ENCODE data around the gene SHISA5.
"Not testable (repeated sequence)": the region's sequence is repeated elsewhere in the genome, so short reads cannot be mapped to it uniquely, and the experiment has no call there.

The SHISA5 gene

DNA sequence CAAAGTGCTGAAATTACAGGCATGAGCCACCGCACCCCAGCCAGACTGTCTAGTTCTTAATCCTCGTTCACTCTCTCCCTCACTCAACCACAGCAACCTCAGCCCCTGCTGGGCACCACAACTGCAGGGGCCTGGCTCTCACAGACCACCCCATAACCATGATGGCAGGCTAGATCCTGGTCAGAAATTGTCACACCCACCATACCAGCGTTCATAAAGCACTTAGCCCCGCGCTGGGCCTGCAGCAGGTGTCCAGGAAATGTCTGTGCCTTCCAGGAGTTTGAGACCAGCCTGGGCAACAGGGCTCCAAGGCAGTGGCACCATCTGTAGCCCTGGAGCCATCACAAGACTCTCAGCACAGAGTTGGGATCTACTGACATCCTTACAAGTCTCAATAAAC lies 1.9 kb downstream of the SHISA5 start:
- TF ChIP-seq NFRKB (IDR thresholded peaks at IDR 0.05) = no peak
- no peak for TF ChIP-seq TARDBP (IDR thresholded peaks at IDR 0.05)
- no peak for TF ChIP-seq ZNF384 (IDR thresholded peaks at IDR 0.05)
- no peak for TF ChIP-seq FOXA1 (IDR thresholded peaks at IDR 0.05)
- TF ChIP-seq LEF1 (IDR thresholded peaks at IDR 0.05; ENCODE audit: borderline replicate concordance) = no peak
- DNase-seq (ENCODE audit: extremely low spot score) = no peak
- ChIA-PET POLR2A (interaction anchor here (0.7 to 1.2 kb wide), 2 partner anchors 29 to 56 kb away, joined by 3 to 4 read pairs; partner anchors contain the start of gene ATRIP), CTCF (interaction anchor here (1.2 kb wide), 1 partner anchor 29 kb away, joined by 4 read pairs; no protein-coding TSS in a partner anchor)

DNA sequence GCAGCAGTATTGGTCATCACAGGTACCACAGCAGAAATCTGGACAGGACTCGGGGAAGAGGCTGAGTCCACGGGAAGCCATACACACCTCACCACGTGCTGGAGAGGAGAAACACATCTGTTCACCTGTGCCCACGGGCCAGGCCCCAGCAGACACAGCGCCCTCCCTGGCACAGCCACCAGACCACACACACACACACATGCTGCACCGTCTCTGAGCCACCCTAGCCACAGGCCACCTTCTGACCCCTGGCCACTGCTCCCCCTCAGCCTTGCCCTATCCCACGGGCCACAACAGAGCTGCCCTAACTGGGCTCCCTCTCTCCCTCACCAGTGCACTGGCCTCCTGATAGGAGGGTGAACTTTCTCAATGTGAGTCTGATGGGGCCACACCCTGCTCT lies 2.8 kb downstream of the SHISA5 start:
- ChIA-PET POLR2A (no interaction called here), CTCF (interaction anchor here (1.2 kb wide), 1 partner anchor 28 kb away, joined by 4 read pairs; no protein-coding TSS in a partner anchor)

DNA sequence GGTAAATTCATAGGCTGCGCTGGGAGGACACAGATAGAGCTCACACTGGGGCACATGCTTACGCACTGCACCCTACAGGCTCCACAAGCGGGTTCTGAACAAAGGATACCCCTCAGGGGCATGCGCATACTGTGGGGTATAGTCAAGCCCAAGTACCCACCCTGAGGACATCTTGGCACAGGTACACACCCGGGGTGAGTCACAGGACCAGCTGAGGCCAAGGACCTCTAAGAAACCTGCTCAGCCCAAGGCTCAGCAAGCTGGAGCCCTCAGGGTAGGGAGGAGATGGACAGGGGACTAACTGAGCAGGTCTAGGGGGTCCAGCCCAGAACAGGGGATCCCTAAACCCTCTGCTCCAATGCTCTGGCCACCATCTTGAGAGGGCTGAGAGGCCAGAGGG lies 3.3 kb downstream of the SHISA5 start:
- POLR2A ChIA-PET = interaction anchor here (1.0 to 1.6 kb wide), 2 partner anchors 27 to 54 kb away, joined by 3 to 4 read pairs; partner anchors contain the start of gene ATRIP
- TF ChIP-seq BHLHE40 (IDR thresholded peaks at IDR 0.05; ENCODE audit: borderline replicate concordance) = no peak
- TF ChIP-seq, protein P1, sequence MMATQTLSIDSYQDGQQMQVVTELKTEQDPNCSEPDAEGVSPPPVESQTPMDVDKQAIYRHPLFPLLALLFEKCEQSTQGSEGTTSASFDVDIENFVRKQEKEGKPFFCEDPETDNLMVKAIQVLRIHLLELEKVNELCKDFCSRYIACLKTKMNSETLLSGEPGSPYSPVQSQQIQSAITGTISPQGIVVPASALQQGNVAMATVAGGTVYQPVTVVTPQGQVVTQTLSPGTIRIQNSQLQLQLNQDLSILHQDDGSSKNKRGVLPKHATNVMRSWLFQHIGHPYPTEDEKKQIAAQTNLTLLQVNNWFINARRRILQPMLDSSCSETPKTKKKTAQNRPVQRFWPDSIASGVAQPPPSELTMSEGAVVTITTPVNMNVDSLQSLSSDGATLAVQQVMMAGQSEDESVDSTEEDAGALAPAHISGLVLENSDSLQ (IDR thresholded peaks at IDR 0.05) = no peak
- TF ChIP-seq ARNT (IDR thresholded peaks at IDR 0.05) = no peak
- TF ChIP-seq LEF1 (IDR thresholded peaks at IDR 0.05; ENCODE audit: borderline replicate concordance) = no peak

More for the DNA sequence above, 2.8 kb downstream of the SHISA5 start:
- no peak for TF ChIP-seq LEF1 (IDR thresholded peaks at IDR 0.05; ENCODE audit: borderline replicate concordance)
- TF ChIP-seq, protein P1 (IDR thresholded peaks at IDR 0.05) = no peak
- no peak for TF ChIP-seq FOXM1 (IDR thresholded peaks at IDR 0.05; ENCODE audit: borderline replicate concordance)
- TF ChIP-seq SUZ12 (IDR thresholded peaks at IDR 0.05) = no peak
- TF ChIP-seq SP1 (IDR thresholded peaks at IDR 0.05) = no peak
- TF ChIP-seq ZNF384 (IDR thresholded peaks at IDR 0.05) = no peak
- TF ChIP-seq HDGF (IDR thresholded peaks at IDR 0.05; ENCODE audit: borderline replicate concordance) = no peak
- TF ChIP-seq FOXK2 (IDR thresholded peaks at IDR 0.05) = no peak
- TF ChIP-seq TARDBP (IDR thresholded peaks at IDR 0.05) = no peak
- TF ChIP-seq FOXA1 (IDR thresholded peaks at IDR 0.05) = no peak
- DNase-seq (ENCODE audit: extremely low spot score) = no peak

GRCh38 chr3:48493203-48493501 lies 10.8 kb downstream of the SHISA5 start:
- ChIA-PET POLR2A (no interaction called here), CTCF (no interaction called here)
- no peak for DNase-seq (ENCODE audit: extremely low spot score)
- TF ChIP-seq, protein P1 (IDR thresholded peaks at IDR 0.05) = no peak
- no peak for TF ChIP-seq TARDBP (IDR thresholded peaks at IDR 0.05)
- no peak for TF ChIP-seq L3MBTL2 (conservative IDR thresholded peaks at IDR 0.05)
- TF ChIP-seq ELF4 (IDR thresholded peaks at IDR 0.05) = no peak
- no peak for TF ChIP-seq SP1 (IDR thresholded peaks at IDR 0.05)
- no peak for TF ChIP-seq BHLHE40 (IDR thresholded peaks at IDR 0.05; ENCODE audit: borderline replicate concordance)
- no peak for TF ChIP-seq SUZ12 (IDR thresholded peaks at IDR 0.05)
- TF ChIP-seq FOXM1 (IDR thresholded peaks at IDR 0.05; ENCODE audit: borderline replicate concordance) = no peak
- TF ChIP-seq ARNT (IDR thresholded peaks at IDR 0.05) = no peak
- TF ChIP-seq FOXK2 (IDR thresholded peaks at IDR 0.05) = no peak
- no peak for TF ChIP-seq LEF1 (IDR thresholded peaks at IDR 0.05; ENCODE audit: borderline replicate concordance)
- TF ChIP-seq FOXA1 (IDR thresholded peaks at IDR 0.05) = no peak
- no peak for TF ChIP-seq CTBP1 (IDR thresholded peaks at IDR 0.05; ENCODE audit: borderline replicate concordance)
- no peak for TF ChIP-seq HDGF (IDR thresholded peaks at IDR 0.05; ENCODE audit: borderline replicate concordance)
- TF ChIP-seq NFRKB (IDR thresholded peaks at IDR 0.05) = no peak
- no peak for TF ChIP-seq ZNF384 (IDR thresholded peaks at IDR 0.05)

More for the DNA sequence above, 3.3 kb downstream of the SHISA5 start:
- CTCF ChIA-PET = no interaction called here
- no peak for DNase-seq (ENCODE audit: extremely low spot score)

GRCh38 chr3:48492461-48493202 lies 11.3 kb downstream of the SHISA5 start:
- ChIA-PET CTCF (interaction anchor here (0.6 kb wide), 1 partner anchor 92 kb away, joined by 4 read pairs; no protein-coding TSS in a partner anchor), POLR2A (no interaction called here)
- TF ChIP-seq L3MBTL2 (conservative IDR thresholded peaks at IDR 0.05) (0 out of 2 replicates have a peak, but pooled peaks have one; percentile 31), HDGF (IDR thresholded peaks at IDR 0.05; ENCODE audit: borderline replicate concordance) (no peak), NFRKB (IDR thresholded peaks at IDR 0.05) (no peak)
- no peak for DNase-seq (ENCODE audit: extremely low spot score)

DNA sequence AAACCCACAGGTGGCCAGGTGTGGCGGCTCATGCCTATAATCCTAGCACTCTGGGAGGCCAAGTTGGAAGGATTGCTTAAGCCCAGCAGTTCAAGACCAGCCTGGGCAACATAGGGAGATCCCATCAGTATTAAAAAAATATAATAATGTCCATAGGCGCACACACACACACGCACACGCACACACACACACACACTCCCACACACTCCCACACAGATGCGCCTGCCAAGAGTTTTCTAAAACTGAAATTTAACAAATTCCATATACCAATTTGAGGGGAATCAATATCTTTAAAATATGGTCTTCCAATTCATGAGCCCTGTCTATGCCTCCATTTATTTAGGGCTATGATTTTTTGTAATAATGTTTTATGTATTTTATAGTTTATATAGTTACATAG lies 17.0 kb downstream of the SHISA5 start:
- TF ChIP-seq CTBP1 (IDR thresholded peaks at IDR 0.05; ENCODE audit: borderline replicate concordance) (no peak), TARDBP (IDR thresholded peaks at IDR 0.05) (no peak), L3MBTL2 (conservative IDR thresholded peaks at IDR 0.05) (no peak), ZNF384 (IDR thresholded peaks at IDR 0.05) (no peak), ELF4 (IDR thresholded peaks at IDR 0.05) (no peak), ARNT (IDR thresholded peaks at IDR 0.05) (no peak), FOXA1 (IDR thresholded peaks at IDR 0.05) (no peak), FOXM1 (IDR thresholded peaks at IDR 0.05; ENCODE audit: borderline replicate concordance) (no peak), LEF1 (IDR thresholded peaks at IDR 0.05; ENCODE audit: borderline replicate concordance) (no peak)
- TF ChIP-seq, protein P1 (IDR thresholded peaks at IDR 0.05) = no peak
- no peak for DNase-seq (ENCODE audit: extremely low spot score)
- POLR2A ChIA-PET = no interaction called here
- CTCF ChIA-PET = no interaction called here

DNA sequence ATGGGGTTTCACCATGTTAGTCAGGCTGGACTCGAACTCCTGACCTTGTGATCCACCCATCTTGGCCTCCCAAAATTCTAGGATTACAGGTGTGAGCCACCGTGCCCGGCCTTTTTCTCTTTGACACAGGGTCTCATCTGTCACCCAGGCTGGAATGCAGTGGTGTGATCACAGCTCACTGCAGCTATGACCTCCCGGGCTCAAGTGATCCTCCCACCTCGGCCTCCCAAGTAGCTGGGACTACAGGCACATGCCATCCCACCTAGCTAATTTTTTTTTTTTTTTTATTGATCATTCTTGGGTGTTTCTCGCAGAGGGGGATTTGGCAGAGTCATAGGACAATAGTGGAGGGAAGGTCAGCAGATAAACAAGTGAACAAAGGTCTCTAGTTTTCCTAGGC lies 21.2 kb downstream of the SHISA5 start:
- DNase-seq (ENCODE audit: extremely low spot score); CTCF ChIA-PET: not testable (repeated sequence)
- POLR2A ChIA-PET = interaction anchor here (2.5 kb wide), 1 partner anchor 10 kb away, joined by 12 read pairs; no protein-coding TSS in a partner anchor

DNA sequence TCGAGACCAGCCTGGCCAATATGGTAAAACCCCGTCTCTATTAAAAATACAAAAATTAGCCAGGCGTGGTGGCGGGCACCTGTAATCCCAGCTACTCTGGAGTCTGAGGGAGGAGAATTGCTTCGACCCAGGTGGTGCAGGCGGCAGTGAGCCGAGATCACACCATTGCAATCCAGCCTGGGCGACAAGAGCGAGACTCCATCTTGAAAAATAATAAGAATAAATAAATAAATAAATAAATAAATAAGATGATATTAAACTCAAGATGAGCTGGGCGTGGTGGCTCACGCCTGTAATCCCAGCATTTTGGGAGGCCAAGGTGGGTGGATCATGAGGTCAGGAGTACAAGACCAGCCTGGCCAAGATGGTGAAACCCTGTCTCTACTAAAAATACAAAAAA lies 23.1 kb downstream of the SHISA5 start:
- POLR2A ChIA-PET; DNase-seq (ENCODE audit: extremely low spot score); CTCF ChIA-PET: not testable (repeated sequence)
